ENCODE measurements around the gene MAU2.

MAU2 gene

GRCh38 chr19:19276851-19277250 lies 43.8 kb upstream of the MAU2 start:
- no peak overlapping the region for H3K4me3 ChIP-seq (ENCODE audit: low read depth, low read length)
- TF ChIP-seq CTCF (IDR thresholded peaks at IDR 0.05; ENCODE audit: low read depth, low read length) = no peak
- peaks cover 5% of the 10 kb centered on the region; the same call in 1 of the 2 replicates for H3K4me1 ChIP-seq
- H3K36me3 ChIP-seq = peaks cover 41% of the 10 kb centered on the region
- DNase-seq = no peak
- no peaks in the 10 kb centered on the region; the same call in 1 of the 2 replicates for H3K9me3 ChIP-seq
- H3K27me3 ChIP-seq = no peaks in the 10 kb centered on the region

- H3K4me3 ChIP-seq (ENCODE audit: low read depth, low read length) = no peak overlapping the region
- TF ChIP-seq CTCF (IDR thresholded peaks at IDR 0.05; ENCODE audit: low read depth, low read length) = no peak
- no peaks in the 10 kb centered on the region for H3K4me1 ChIP-seq
- no peaks in the 10 kb centered on the region for H3K9me3 ChIP-seq
- H3K36me3 ChIP-seq = peaks cover 41% of the 10 kb centered on the region
- H3K27me3 ChIP-seq = no peaks in the 10 kb centered on the region
- no peak for DNase-seq
Measured at GRCh38 chr19:19278315-19278714, 42.3 kb upstream of the MAU2 start.

GRCh38 chr19:19279062-19279612 lies 41.5 kb upstream of the MAU2 start:
- Histone ChIP-seq H3K36me3 (peaks cover 46% of the 10 kb centered on the region), H3K9me3 (no peaks in the 10 kb centered on the region), H3K27me3 (no peaks in the 10 kb centered on the region), H3K4me1 (no peaks in the 10 kb centered on the region), H3K4me3 (ENCODE audit: low read depth, low read length) (no peak overlapping the region)
- no peak for DNase-seq
- TF ChIP-seq CTCF (IDR thresholded peaks at IDR 0.05; ENCODE audit: low read depth, low read length) = no peak

- Histone ChIP-seq H3K9me3 (no peaks in the 10 kb centered on the region), H3K27me3 (no peaks in the 10 kb centered on the region), H3K36me3 (peaks cover 51% of the 10 kb centered on the region), H3K4me1 (no peaks in the 10 kb centered on the region), H3K4me3 (ENCODE audit: low read depth, low read length) (no peak overlapping the region)
- DNase-seq = no peak
- no peak for TF ChIP-seq CTCF (IDR thresholded peaks at IDR 0.05; ENCODE audit: low read depth, low read length)
Measured at GRCh38 chr19:19279853-19280252, 40.8 kb upstream of the MAU2 start.

GRCh38 chr19:19280561-19280960 lies 40.1 kb upstream of the MAU2 start:
- DNase-seq = no peak
- Histone ChIP-seq H3K36me3 (peaks cover 51% of the 10 kb centered on the region), H3K4me1 (no peaks in the 10 kb centered on the region), H3K27me3 (no peaks in the 10 kb centered on the region), H3K9me3 (no peaks in the 10 kb centered on the region), H3K4me3 (ENCODE audit: low read depth, low read length) (no peak overlapping the region)
- no peak for TF ChIP-seq CTCF (IDR thresholded peaks at IDR 0.05; ENCODE audit: low read depth, low read length)

GRCh38 chr19:19285686-19286085 lies 34.9 kb upstream of the MAU2 start:
- no peak for DNase-seq
- H3K27me3 ChIP-seq = no peaks in the 10 kb centered on the region
- H3K4me1 ChIP-seq = no peaks in the 10 kb centered on the region
- H3K4me3 ChIP-seq (ENCODE audit: low read depth, low read length) = no peak overlapping the region
- no peaks in the 10 kb centered on the region for H3K9me3 ChIP-seq
- peaks cover 53% of the 10 kb centered on the region for H3K36me3 ChIP-seq
- no peak for TF ChIP-seq CTCF (IDR thresholded peaks at IDR 0.05; ENCODE audit: low read depth, low read length)
